Measurements from ENCODE around the gene NGF.

The NGF gene

GRCh38 chr1:115293006-115293405 is 45.0 kb downstream of the NGF start:
- no peak overlapping the region for H3K4me3 ChIP-seq (ENCODE audit: low read length)
- no peak for TF ChIP-seq CTCF (conservative IDR thresholded peaks at IDR 0.05; ENCODE audit: low read length)
- DNase-seq (ENCODE audit: low read depth), result no peak

DNA sequence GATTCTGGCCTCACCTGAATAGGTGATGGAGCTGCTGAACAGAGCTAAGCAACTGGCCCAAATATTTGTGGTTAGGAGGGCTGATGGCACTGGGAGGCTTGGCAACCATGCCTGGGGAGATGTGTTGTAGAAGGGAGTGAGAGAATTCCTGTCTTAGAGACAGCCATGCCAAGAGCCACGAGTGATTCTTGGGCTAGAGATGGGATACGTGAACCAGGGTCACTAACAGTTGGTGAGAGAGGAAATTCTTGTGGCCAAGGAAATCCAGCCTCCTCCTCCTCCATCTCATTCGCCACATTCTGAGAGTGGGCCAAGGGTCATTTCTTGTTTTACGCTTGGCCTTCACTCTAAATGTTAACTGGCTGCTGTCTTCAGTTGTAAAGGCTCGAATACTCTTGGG is 46.3 kb downstream of the NGF start:
- DNase-seq (ENCODE audit: low read depth), result peak; percentile 62
- H3K4me3 ChIP-seq (ENCODE audit: low read length), result no peak overlapping the region
- no peak for TF ChIP-seq CTCF (conservative IDR thresholded peaks at IDR 0.05; ENCODE audit: low read length)

- DNase-seq (ENCODE audit: low read depth), result no peak
- no peak overlapping the region for H3K4me3 ChIP-seq (ENCODE audit: low read length)
- no peak for TF ChIP-seq CTCF (conservative IDR thresholded peaks at IDR 0.05; ENCODE audit: low read length)
These were observed 48.1 kb downstream of the NGF start for GRCh38 chr1:115289940-115290339.

GRCh38 chr1:115288591-115289198 is 49.4 kb downstream of the NGF start:
- H3K4me3 ChIP-seq (ENCODE audit: low read length), result no peak overlapping the region
- no peak for TF ChIP-seq CTCF (conservative IDR thresholded peaks at IDR 0.05; ENCODE audit: low read length)
- DNase-seq (ENCODE audit: low read depth), result peak; percentile 57

DNA sequence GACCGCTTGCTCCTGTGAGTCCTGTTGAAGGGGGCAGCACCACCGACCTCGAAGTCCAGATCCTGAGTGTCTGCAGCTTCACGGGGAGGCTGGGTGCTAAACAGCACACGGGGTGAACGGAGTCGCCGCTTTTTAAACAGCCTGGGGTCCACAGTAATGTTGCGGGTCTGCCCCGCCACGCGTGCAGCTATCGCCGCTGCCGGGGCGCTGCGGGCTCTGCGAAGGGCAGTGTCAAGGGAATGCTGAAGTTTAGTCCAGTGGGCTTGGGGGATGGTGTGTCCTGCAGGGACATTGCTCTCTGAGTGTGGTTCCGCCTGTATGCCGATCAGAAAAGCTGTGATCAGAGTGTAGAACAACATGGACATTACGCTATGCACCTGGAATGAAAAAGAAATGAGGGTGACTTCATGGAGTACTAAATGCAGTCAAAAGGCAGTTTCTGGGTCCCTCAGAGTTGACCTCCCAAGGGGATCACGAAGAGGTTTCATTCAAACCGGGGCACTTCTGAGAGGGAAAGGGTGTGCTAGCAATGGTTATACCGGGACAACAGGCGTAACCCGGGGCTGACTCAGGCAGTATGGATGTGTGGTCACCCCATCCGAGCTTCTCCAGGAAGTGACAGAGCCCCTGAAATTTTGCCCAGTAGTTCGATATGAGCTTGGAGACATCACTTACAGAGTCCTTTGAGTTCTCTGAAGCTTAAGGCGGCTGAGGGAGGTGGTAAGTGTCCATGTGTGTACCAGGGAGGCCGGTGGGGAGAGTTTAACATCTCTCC is 51.4 kb downstream of the NGF start:
- DNase-seq (ENCODE audit: low read depth), result no peak
- TF ChIP-seq CTCF (conservative IDR thresholded peaks at IDR 0.05; ENCODE audit: low read length), result no peak
- H3K4me3 ChIP-seq (ENCODE audit: low read length), result no peak overlapping the region

GRCh38 chr1:115284209-115284608 is 53.8 kb downstream of the NGF start:
- TF ChIP-seq CTCF (conservative IDR thresholded peaks at IDR 0.05; ENCODE audit: low read length), result no peak
- no peak overlapping the region for H3K4me3 ChIP-seq (ENCODE audit: low read length)
- DNase-seq (ENCODE audit: low read depth), result no peak

DNA sequence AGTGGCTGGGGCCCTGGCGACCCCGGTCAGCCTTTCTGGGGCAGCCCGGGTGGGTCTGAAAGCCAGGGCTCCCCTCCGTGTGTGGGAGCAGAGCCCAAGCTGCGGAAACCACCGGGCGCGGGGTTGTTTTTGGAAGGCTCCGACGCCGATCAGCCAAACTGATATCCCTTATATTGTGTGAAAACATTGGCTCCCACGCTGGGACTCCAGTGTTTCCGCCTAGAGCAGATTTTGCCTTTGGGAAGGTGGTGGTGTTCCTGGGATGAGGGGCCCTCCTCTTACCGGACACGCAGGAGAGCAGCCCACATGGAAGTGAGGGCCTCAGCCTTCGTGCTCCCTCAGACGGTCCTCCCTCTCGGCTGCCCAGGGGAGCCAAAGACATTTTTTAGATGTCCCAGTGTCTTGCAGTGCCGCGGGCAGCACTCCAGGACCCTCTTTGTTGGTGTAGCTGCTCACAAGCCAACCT is 54.3 kb downstream of the NGF start:
- no peak for DNase-seq (ENCODE audit: low read depth)
- TF ChIP-seq CTCF (conservative IDR thresholded peaks at IDR 0.05; ENCODE audit: low read length), result no peak
- H3K4me3 ChIP-seq (ENCODE audit: low read length), result no peak overlapping the region

Data from AG10803 (cell line).